BLaER1 (cell line): ENCODE results near the gene AMBP.

Source experiments
- H3K27ac ChIP-seq: shearing (Covaris generic); formaldehyde crosslinking; 2 replicates; pipeline ENCODE4 v1.8.1; 2022
- H3K27me3 ChIP-seq: shearing (Covaris generic); formaldehyde crosslinking; 2 replicates; pipeline ENCODE4 v1.8.1; 2022
- H3K36me3 ChIP-seq: shearing (Covaris generic); formaldehyde crosslinking; 2 replicates; pipeline ENCODE4 v1.8.1; 2022
- H3K4me1 ChIP-seq: shearing (Covaris generic); formaldehyde crosslinking; 2 replicates; pipeline ENCODE4 v1.8.1; 2022
- H3K4me2 ChIP-seq: shearing (Covaris generic); formaldehyde crosslinking; 2 replicates; pipeline ENCODE4 v1.8.1; 2022
- H3K4me3 ChIP-seq: shearing (Covaris generic); formaldehyde crosslinking; 2 replicates; pipeline ENCODE4 v1.8.1; 2022
- H3K9ac ChIP-seq: shearing (Covaris generic); formaldehyde crosslinking; 2 replicates; pipeline ENCODE4 v1.8.1; 2022
- H3K9me3 ChIP-seq: shearing (Covaris generic); formaldehyde crosslinking; 2 replicates; pipeline ENCODE4 v1.8.1; 2022
- H4K20me1 ChIP-seq: shearing (Covaris generic); formaldehyde crosslinking; 2 replicates; pipeline ENCODE4 v1.8.1; 2022
- Cebpa-rat ChIP-seq: shearing (Covaris generic); IDR thresholded peaks from 2 replicates; pipeline ENCODE4 v1.8.1; 2022

AMBP gene

DNA sequence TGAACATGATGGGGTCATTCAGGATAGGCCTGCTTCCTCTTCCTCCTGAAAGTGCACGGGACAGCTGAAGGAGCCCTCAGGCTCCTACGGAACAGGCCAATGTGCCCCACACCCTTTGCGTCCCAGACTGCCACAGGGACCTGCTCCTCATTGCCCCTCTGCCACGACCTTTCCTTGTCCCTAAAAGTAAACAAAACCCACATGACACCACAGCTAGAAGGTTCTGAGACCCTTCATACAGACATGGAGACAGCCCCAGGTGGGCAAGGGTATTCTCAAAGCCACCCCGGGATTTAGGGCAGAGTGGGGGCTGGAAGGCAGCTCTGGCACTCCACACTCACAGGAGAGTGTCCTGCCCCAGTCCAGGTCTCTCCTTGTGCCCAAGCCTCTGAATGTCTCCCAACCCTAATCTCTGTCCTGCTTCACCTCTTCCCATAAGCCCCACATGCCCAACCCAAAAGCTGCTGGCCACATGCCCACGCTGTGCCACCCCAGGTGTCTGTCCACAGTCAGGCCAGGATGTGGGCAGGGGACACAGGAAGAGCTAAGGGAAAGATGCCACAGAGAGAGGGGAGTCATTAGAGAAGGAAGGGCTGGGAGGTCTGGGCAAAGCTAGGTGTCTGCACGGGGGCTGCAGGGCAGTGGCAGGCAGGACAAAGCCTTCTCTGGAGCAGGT is 800 bp downstream of the AMBP start:
- Histone ChIP-seq H3K36me3 (0 out of 2 replicates have a peak, but pooled peaks cover 2% of the 10 kb centered on the region), H3K4me1 (peaks cover 47% of the 10 kb centered on the region), H3K9ac (peak overlapping the region; percentile 32; the same call in 1 of the 2 replicates), H3K27me3 (no peaks in the 10 kb centered on the region), H4K20me1 (no peaks in the 10 kb centered on the region), H3K4me3 (no peak overlapping the region), H3K9me3 (peaks cover 7% of the 10 kb centered on the region; the same call in 1 of the 2 replicates), H3K4me2 (peak overlapping the region; percentile 40), H3K27ac (peak overlapping the region; percentile 58)
- no peak for TF ChIP-seq Cebpa-rat

DNA sequence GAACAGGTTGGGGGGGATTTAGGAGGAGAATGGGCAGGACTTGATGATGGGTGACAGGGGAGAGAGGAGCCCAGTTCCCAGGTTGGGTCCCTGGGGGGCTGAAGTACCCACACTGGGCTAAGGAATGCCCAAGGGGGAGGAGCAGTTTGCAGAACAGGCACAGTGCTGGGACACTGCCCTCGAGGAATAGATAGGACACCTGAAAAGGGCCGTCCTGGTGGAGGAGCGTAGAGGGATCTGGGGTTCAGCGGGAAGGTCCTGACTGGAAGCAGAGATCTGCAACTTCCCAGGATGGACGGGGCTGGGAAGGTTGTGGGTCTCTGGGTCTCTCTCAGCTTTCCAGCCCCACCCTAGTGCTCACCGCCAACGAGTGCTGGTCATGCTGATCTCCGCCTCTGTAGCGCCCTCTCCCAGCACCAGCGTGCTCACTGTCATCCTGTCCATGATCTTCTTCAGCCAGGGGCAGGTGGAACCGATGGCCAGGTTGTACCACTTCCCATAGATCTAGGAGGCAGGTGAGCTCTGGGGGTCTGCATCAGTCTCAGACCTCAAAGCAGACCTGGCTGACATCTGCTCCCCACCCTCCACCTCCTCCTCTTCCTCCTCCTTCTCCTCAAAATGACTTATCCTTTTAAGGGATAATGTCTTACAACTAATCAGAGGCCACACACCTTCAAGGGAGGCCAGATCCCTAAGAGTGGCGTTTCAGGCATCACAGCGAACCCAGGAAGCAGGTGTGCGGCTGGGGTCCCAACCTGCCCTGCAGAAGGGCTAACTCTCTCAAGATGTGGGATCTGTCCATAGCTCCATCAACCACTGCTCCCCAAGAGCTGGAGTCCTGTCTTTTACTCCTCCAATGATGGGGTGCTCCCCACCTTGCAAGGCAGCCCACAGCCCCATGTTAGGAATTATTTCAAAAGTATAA is 1.6 kb downstream of the AMBP start:
- Histone ChIP-seq H3K4me3 (no peak overlapping the region), H3K36me3 (peaks cover 8% of the 10 kb centered on the region; the same call in 1 of the 2 replicates), H3K4me1 (peaks cover 39% of the 10 kb centered on the region), H3K27ac (peak overlapping the region; percentile 58), H3K9me3 (peaks cover 15% of the 10 kb centered on the region), H3K9ac (no peak overlapping the region), H3K27me3 (no peaks in the 10 kb centered on the region), H4K20me1 (no peaks in the 10 kb centered on the region), H3K4me2 (no peak overlapping the region)
- no peak for TF ChIP-seq Cebpa-rat

DNA sequence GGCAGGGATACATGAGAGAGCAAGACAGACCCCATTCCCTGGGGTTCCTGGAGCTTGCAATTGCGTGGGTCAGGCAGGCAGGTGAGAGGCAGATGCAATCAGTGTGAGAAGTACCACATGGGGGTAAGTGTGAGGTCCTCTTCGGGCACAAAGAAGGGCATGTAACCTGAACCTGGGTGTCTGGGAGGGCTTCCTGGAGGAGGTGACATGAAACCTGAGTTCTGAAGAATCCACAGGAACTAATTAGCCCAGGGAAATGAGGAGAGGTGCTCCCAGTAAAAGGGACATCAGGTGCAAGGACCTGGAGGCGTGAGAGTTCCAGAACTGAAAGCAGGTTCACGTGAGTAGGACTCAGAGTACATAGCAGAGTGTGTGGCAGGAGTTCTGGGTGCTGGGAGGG is 2.5 kb downstream of the AMBP start:
- H3K27ac ChIP-seq: no peak overlapping the region
- no peaks in the 10 kb centered on the region for H4K20me1 ChIP-seq
- H3K36me3 ChIP-seq: peaks cover 13% of the 10 kb centered on the region; the same call in 1 of the 2 replicates
- peaks cover 22% of the 10 kb centered on the region for H3K9me3 ChIP-seq
- no peak overlapping the region for H3K4me3 ChIP-seq
- peaks cover 34% of the 10 kb centered on the region for H3K4me1 ChIP-seq
- H3K9ac ChIP-seq: no peak overlapping the region
- no peak for TF ChIP-seq Cebpa-rat
- H3K4me2 ChIP-seq: no peak overlapping the region
- H3K27me3 ChIP-seq: no peaks in the 10 kb centered on the region

DNA sequence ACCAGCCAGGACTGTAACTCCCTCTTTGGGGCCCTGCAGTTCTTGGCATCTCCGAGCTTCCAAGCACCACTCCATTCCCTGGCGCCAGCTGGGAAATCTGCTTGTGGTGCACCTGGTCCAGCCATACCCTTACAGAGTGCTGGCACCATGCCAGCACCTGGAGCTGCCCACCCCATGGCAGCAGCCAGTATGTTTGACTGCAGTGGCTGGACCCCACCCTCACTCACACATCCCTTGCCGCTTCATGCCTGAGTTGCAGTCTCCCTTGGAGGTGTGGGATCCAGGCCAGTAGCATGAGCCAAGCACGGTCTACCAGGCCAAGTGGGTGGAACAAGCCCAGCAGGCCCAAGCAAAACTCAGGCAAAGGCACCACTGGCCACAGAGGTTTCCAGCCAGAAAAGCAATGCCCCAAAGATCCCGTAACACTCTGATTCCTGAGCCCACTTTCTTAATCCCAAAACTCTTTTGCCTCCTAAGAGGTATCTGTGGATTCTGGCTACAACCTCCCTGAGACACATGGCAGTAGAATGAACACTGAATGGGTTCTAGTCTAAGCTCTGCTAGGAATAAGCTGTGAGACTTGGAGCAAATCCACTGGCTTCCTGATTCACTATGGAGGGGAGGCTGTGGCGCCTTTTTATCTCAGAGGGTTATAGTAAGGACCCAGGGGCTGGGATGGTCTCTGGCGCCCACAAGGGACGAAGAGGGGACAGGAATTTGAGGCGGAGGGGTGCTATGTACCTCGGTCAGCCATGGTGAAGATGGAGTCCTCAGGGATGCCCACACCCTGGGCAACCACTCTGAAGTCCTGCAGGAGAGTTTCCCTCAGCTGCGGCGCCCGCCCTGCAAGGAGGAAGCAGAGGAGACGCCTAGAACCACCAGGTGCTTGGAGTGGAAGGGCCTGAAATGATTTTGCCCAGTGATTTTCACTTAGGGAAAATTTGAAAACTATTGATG is 5.6 kb downstream of the AMBP start:
- no peak overlapping the region for H3K4me3 ChIP-seq
- H3K36me3 ChIP-seq: peaks cover 13% of the 10 kb centered on the region; the same call in 1 of the 2 replicates
- H3K4me2 ChIP-seq: no peak overlapping the region
- H3K9me3 ChIP-seq: peaks cover 22% of the 10 kb centered on the region
- 0 out of 2 replicates have a peak overlapping the region, but pooled peaks have one; percentile 26 for H3K27ac ChIP-seq
- H3K9ac ChIP-seq: no peak overlapping the region
- H3K27me3 ChIP-seq: no peaks in the 10 kb centered on the region
- peaks cover 18% of the 10 kb centered on the region for H3K4me1 ChIP-seq
- no peaks in the 10 kb centered on the region for H4K20me1 ChIP-seq
- TF ChIP-seq Cebpa-rat: no peak

DNA sequence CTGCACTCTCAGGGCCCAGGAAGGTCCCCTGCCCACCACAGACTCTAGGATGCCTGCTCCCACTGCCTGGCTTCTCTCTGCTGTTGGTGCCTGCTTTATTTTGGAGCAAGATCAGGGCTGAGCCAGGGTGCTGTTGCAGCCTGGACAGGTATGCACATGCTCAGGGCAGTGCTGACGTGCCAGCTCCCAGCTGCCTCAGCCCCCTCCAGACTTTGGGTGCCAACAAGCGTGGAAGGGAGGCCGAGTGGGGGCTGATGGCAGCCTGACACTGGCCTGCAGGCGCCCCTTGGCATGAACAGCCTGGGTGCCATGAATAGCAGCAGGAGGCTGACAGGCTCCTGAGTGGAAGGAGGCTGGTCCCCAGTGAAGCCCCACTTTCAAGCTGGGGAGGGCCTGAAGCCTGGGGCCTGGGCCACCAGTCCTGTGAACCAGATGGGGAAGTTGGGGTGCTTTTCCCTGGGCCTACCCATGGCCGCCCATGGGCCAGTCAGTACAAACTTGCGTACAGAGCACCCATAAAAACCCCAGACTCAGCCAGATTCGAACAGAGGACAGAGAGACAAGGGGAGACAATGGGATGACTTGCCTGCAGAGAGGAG is 6.8 kb downstream of the AMBP start:
- no peak for TF ChIP-seq Cebpa-rat
- H3K4me1 ChIP-seq: peaks cover 7% of the 10 kb centered on the region; the same call in 1 of the 2 replicates
- H3K4me3 ChIP-seq: no peak overlapping the region
- no peak overlapping the region for H3K9ac ChIP-seq
- peaks cover 22% of the 10 kb centered on the region for H3K9me3 ChIP-seq
- H3K4me2 ChIP-seq: no peak overlapping the region
- H3K27me3 ChIP-seq: no peaks in the 10 kb centered on the region
- H3K36me3 ChIP-seq: peaks cover 13% of the 10 kb centered on the region; the same call in 1 of the 2 replicates
- H4K20me1 ChIP-seq: no peaks in the 10 kb centered on the region
- H3K27ac ChIP-seq: peak overlapping the region; percentile 35; the same call in 1 of the 2 replicates

DNA sequence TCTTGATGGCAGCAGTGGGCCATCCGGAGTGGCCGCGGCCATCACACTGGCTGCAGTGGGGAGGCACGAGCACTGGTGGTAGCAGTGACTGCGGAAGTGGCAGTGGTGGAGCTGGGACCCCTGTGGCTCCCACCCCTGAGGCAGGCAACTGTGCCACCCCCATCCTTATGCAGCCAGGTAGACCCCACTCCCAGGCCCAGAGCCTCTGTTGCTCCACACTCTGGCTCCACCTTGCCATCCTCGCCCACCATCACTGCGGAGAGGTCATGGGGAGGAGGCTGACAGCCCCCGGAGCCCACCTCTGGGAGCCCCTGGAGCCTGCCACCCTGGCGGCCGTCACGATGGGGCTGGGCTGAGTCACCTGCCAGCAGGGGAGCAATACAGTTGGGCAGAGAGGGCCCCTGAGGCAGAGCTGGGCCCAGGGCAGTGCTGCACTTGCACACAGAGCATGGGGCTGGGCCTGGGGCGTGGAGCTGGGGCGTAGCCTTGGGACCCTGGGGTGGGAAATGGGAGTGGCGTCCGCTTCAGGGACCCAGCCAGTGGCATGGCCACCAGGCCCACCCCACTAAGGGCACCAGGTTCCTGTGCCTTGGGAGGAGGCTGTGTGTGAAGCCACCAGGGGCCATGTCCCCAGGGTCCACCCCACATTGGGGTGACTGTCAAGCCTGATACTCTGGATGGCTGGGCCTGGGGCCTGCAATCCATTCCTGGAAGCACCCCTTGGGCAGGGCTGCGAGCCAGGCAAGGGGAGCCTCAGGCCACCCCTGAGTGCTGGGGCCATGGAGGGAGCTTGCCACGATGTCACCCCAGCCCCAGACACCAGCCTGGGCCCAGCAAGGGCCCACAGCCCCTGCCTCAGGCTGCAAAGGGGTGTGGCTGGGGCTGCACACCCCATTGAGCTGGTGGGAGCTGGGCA is 7.7 kb downstream of the AMBP start:
- H4K20me1 ChIP-seq: no peaks in the 10 kb centered on the region
- H3K4me1 ChIP-seq: no peaks in the 10 kb centered on the region
- H3K4me3 ChIP-seq: no peak overlapping the region
- no peaks in the 10 kb centered on the region for H3K27me3 ChIP-seq
- no peak overlapping the region for H3K9ac ChIP-seq
- H3K27ac ChIP-seq: peak overlapping the region; percentile 35; the same call in 1 of the 2 replicates
- peaks cover 22% of the 10 kb centered on the region for H3K9me3 ChIP-seq
- H3K4me2 ChIP-seq: no peak overlapping the region
- peaks cover 17% of the 10 kb centered on the region; the same call in 1 of the 2 replicates for H3K36me3 ChIP-seq
- no peak for TF ChIP-seq Cebpa-rat

DNA sequence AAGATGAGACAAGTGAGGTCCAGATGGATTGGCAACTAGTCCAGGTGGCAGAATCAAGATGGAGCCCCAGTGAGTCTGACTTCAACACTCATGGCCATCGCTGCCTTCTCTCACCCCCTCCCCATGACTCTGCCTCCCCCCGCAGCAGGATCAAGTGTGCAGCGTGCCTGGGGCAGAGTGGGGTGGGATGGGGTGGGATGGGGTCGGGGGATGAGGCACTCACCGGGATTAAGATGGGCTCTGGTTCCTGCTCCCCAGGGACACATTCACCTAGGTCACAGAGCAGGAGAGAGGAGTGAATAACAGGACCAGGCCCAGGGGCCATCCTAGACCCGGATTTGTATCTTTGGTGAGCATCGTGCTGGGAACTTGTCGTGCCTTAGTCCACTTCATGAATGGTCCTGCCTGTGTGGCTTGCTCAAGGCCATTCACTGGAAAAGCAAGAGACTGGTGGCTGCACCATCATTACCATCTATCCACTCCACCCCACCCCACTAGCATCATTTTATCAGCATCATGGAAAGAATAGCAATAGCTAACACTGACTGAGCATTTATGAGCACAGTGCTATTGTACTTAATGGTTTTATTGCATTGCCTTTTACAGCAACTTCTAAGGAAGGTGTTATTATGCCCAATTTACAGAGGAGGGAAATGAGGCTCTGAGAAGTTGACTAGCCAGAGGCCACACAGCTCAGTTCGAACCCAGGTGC is 8.5 kb downstream of the AMBP start:
- Histone ChIP-seq H3K4me1 (no peaks in the 10 kb centered on the region), H3K27ac (no peak overlapping the region), H3K9ac (no peak overlapping the region)

More for the DNA sequence above, 8.5 kb downstream of the AMBP start:
- peaks cover 22% of the 10 kb centered on the region for H3K9me3 ChIP-seq
- no peak overlapping the region for H3K4me3 ChIP-seq
- H3K4me2 ChIP-seq: no peak overlapping the region
- H4K20me1 ChIP-seq: no peaks in the 10 kb centered on the region
- peaks cover 17% of the 10 kb centered on the region; the same call in 1 of the 2 replicates for H3K36me3 ChIP-seq
- no peak for TF ChIP-seq Cebpa-rat
- H3K27me3 ChIP-seq: no peaks in the 10 kb centered on the region
